GM19035 (cell line): Measurements from ENCODE around the gene FSCN2.

ENCODE experiments used
- ATAC-seq: cut with Tn5 transposase; IDR thresholded peaks from one replicate; pipeline ENCODE4 v1.9.1; 2021; ENCODE audit not compliant: unreplicated experiment

FSCN2 gene

GRCh38 chr17:81489998-81490992 lies 37.9 kb upstream of the FSCN2 start:
- no peak for ATAC-seq

GRCh38 chr17:81491181-81491581 lies 37.0 kb upstream of the FSCN2 start:
- no peak for ATAC-seq

- ATAC-seq: no peak
Observed at GRCh38 chr17:81491761-81492160, 36.4 kb upstream of the FSCN2 start.

- no peak for ATAC-seq
Observed at GRCh38 chr17:81492202-81492601, 36.0 kb upstream of the FSCN2 start.

- ATAC-seq: no peak
Observed at GRCh38 chr17:81492706-81493105, 35.5 kb upstream of the FSCN2 start.

GRCh38 chr17:81493198-81494038 lies 34.8 kb upstream of the FSCN2 start:
- no peak for ATAC-seq

- no peak for ATAC-seq
Observed at GRCh38 chr17:81494626-81495377, 33.4 kb upstream of the FSCN2 start.

GRCh38 chr17:81498953-81499600 lies 29.1 kb upstream of the FSCN2 start:
- no peak for ATAC-seq

- no peak for ATAC-seq
Observed at GRCh38 chr17:81499601-81499970, 28.6 kb upstream of the FSCN2 start.

- ATAC-seq: no peak
Observed at GRCh38 chr17:81500047-81500446, 28.1 kb upstream of the FSCN2 start.

- no peak for ATAC-seq
Observed at GRCh38 chr17:81502471-81503017, 25.6 kb upstream of the FSCN2 start.

- no peak for ATAC-seq
Observed at GRCh38 chr17:81503619-81504018, 24.6 kb upstream of the FSCN2 start.

GRCh38 chr17:81508639-81509206 lies 19.5 kb upstream of the FSCN2 start:
- no peak for ATAC-seq

GRCh38 chr17:81509207-81509971 lies 18.8 kb upstream of the FSCN2 start:
- ATAC-seq: no peak

- no peak for ATAC-seq
Observed at GRCh38 chr17:81509972-81510784, 18.0 kb upstream of the FSCN2 start.

- no peak for ATAC-seq
Observed at GRCh38 chr17:81510785-81511553, 17.2 kb upstream of the FSCN2 start.

- no peak for ATAC-seq
Observed at GRCh38 chr17:81511554-81511803, 16.7 kb upstream of the FSCN2 start.
